ENCODE measurements around the gene MZF1.

Gene MZF1

DNA sequence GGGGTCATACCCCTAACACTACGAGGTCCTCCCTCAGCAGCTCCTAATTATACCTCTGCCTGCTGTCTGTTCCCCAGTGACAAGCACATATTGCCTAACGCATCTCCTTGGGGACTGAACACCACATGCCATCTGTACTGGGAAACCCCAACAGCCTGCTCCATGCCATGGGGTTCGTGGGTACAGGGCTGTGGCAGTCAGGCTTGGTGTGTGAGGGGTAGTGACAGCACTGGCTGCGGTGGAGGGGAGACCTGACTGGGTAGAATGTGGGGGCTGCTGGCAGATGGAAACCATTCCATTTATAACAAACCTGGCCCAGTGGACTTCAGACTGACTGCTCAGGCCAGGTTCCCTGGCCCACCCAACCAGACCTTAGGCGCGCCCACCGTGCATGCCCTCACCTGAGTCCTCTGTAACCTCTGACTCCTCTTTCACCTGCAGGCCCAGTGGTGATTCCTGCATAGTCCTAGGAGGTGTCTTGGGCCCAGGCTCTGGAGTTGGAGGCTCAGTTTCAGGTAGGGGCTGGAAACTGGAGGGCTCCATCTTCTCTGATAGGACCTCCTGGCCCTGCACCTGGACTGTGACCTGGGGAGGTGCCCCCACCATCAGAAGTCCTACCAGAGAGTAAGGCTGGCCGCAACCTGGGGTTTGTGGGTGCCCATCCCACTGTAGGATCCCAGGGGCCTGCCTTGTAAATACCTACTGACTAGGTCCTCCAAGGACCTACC, 3.0 kb downstream of the MZF1 start:
- no peak for DNase-seq

DNA sequence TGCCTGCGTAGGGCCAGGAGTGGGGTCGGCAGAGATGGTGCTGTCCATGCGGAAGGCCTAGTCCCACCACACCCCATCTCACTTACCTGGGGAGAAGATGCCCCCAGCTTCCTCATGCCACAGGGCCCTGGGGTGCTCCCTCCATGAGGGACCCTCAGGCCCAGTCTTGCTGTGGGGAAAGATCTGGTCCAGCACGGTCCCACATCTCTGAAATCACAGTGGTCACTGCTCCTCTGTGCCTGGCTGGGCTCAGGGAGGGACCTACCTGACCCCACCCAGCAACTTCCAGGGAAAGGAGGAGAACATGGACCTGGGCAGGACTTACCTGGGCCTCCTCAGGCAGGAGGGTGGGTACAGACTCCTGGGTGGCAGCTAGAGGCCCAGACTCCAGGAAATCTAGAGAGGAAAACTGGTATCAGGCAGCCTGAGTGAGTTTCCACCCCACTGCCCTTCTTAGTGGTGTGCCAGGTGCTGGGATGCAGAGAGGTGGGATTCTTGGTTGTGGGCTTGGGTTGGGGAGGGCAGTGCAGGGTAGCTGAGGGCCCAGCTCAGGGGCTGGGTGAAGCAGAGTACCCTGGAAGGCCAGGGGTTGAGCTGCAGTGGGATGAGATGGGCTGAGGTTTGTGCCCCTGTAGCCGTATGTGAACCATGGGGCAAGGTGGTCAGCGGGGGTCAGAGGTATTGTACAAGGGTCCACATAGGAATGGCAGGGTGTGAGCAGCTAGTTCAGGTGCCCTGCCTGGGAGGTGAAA, 3.8 kb downstream of the MZF1 start:
- DNase-seq: no peak

DNA sequence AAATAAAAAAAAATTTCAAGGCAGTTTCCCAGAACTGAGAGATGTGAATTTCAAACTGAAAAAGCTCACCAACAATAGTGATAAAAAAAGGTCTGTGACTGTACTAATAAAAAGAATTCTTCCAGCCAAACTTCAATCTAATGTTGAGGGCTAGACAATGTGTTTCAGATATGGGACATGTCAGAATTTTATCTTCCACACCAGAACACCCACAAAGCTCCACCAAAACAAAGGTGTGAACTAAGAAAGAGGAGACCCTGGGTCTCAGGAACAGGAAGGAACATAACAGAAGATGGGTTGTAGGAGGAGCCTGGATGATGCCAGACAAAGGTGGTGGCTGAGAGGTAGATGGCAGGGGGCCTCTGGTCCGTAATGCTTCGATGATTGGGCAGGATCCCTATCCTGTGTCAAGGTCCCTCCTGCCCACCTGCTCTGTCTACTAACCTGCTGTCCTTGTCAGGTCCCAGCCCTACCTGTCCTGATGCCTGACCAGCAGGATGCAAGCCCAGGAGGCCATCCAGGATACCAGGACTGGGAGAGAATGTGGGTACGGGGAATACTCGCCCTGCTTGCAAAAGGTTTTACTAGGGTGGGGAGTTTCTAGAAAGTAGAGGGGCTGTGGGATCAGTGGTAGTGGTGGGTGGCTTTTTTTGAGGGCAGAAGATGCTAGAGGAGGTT, 4.5 kb downstream of the MZF1 start:
- no peak for DNase-seq

DNA sequence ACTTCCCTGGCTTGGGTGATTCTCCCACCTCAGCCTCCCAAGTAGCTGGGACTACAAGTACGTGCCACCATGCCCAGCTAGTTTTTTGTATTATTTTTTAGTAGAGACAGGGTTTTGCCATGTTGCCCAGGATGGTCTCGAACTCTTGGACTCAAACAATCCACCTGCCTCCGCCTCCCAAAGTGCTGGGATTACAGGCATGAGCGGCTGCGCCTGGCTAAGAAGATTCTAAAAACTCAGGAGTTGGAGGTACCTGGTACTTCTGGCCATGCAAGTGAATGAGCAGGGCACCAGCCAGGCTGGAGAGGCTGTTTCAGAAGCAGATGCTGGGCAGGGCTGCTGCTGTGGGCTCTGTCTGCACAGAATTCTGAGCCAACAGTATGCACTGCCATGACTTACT, 6.1 kb downstream of the MZF1 start:
- DNase-seq: no peak

DNA sequence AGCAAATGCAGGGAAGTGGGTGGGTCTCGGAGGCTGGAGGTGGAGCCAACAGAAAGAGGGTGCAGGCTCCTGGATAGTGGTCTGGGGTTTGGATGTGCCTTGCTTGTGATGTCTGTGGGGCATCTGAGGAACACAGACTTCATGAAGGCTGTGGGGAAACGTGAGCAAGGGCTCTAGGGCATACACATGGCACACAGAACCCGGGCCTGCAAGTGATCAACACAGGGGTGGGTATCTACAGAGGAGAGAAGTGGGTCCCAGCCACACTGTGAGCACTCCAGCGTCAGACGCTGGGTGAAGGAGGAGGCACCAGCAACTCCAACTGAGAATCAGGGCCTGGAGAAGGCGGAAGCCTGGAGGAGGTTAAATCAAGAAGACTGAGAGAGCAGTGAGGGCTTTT, 9.3 kb downstream of the MZF1 start:
- DNase-seq: no peak

DNA sequence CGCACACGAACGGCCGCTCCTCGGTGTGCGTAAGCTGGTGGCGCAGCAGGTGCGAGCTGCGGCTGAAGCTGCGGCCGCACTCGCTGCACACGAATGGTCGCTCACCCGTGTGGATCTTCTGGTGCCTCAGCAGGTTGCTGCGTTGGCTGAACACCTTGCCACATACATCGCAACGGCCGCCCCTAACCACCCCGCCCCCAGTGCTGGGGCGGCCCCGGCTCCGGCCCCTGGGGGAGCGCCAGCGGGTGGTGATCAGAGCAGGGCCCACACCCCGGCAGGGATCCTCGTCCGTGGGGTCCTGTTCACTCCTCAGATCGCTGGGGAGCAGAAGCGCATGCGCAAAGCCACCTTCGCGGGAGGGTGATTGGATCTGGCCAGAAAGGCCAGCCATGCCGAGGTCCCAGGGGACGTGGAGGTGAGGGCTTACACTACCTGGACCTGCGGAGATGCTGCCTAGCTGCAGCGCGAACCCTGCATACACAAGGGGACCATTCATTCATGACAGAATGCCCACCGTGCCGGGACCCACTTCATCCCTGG, 10.0 kb downstream of the MZF1 start:
- DNase-seq: peak in 1 of 2 experiments; percentile 48

DNA sequence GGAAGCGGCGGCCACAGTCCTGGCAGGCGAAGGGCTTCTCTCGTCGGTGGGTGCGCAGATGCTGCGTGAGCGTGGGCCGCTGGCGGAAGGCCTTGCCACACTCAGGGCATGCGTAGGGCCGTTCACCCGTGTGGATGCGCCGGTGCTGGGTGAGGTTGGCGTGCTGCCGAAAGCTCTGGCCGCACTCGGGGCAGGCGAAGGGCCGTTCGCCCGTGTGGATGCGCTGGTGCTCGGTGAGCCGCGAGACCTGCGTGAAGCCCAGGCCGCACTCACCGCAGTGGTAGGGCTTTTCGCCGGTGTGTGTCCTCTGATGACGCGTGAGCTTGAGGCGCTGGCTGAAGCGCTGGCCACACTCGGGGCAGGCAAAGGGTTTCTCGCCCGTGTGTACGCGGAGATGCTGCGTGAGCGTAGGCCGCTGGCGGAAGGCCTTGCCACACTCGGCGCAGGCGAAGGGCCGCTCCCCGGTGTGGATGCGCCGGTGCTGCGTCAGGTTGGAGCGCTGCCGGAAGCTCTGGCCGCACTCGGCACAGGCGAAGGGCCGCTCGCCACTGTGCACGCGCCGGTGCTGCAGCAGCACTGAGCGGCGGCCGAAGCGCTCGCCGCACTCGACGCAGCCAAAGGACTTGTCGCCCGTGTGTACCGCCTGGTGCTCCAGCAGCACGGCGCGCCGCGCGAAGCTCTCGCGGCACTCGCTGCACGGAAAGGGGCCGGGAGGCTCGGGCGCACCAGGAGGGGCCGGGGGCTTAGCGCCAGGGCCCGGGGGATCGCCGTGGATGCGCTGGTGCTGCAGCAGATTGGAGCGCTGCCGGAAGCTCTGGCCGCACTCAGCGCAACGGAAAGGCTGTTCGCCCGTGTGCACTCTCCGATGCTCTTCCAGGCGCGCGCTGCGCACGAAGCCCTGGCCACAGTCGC, 10.8 kb downstream of the MZF1 start:
- DNase-seq: peak in 1 of 2 experiments; percentile 49

DNA sequence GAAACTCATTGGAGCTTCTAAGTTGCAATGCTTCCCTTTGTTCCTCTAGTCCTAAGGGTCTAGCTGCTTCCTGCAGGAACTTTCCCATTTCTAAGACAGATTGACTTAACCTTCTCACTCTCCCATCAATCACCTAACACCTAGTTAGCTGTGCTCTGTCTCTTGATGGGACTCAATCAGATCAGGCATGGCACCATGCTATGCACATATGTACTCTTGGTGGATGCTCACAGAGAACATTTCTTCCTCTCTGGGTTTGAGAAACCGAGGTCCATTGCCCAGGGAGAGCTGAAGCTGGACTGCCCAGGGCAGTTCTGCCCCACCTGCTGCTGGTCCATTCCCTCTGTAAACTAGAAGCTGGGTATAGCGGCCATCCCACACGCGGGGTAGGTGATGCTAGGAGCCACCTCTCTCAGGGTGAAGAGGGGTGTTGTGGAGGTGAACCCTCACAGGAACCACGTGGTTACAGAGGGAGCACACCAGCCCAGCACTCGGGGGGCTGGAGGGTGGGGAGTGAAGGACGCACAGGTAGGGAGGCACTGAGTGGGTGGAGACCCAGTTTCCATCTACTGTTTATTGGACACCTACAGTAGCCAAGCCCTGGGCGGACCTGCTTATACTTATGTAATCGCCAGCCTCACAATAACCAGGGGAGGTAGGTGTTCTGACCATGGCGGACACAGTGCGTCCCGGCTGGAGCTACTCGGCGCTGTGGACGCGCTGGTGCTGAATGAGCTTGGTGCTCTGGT, 11.6 kb downstream of the MZF1 start:
- DNase-seq: no peak

DNA sequence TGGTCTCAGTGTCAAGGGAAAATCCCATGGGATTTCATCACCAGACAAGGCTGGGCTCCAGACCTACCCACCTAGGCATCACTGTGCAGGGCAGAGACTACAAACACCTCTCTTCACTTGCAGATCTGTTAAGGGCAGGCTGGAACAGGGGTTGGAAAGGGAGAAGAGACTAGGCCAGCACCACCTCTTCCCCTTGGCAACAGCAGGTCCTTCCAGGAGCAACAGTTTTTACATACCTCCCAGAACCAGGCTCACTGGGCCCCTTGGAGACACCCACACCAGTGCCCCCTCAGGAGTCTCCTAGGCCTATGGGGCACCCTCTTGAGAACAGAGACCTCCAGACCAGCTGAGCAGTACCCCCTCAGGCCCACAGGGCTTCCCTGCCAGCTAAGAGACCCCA, 12.2 kb downstream of the MZF1 start:
- DNase-seq: no peak

DNA sequence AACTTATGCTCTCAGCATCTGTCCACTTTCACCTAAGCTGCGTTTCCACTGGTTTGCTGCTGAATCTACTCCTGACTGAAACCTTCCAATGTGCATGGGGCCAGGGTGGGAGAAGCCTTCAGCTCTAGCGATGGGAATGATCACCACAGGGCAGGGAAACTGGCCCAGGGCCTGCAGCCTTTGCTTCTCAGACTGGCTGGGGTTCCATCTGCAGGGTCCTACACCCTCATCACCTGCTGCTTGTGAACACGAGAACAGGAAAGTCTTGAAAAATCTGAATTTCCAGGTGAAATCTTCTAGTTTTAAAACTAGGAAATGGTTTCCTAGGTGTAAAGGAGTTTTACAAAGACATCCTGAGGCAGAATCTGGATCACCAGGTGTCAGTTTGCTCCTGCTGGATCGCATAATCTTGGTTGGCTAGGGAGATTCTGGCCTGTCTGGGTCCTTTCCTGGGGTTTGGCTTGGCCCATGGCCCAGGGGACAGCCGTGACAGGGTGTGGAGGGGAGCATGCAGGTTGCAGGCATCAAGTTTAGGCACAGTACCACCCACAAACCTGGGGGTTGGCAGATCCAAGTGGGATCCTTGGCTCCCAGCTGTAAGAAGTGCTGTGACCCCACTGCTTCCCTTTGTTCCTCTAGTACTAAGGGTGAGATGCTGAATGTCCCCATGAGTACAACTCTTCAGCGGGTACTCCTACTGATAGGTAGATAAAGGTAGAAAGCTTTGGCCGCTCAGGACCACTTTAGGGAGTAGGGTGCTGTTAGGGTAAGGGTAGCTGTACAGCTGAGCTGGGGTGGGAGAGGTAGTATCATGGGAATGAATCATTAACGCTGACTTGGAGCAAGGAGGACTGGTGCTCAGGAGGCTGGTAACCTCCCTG, 12.9 kb downstream of the MZF1 start:
- no peak for DNase-seq

DNA sequence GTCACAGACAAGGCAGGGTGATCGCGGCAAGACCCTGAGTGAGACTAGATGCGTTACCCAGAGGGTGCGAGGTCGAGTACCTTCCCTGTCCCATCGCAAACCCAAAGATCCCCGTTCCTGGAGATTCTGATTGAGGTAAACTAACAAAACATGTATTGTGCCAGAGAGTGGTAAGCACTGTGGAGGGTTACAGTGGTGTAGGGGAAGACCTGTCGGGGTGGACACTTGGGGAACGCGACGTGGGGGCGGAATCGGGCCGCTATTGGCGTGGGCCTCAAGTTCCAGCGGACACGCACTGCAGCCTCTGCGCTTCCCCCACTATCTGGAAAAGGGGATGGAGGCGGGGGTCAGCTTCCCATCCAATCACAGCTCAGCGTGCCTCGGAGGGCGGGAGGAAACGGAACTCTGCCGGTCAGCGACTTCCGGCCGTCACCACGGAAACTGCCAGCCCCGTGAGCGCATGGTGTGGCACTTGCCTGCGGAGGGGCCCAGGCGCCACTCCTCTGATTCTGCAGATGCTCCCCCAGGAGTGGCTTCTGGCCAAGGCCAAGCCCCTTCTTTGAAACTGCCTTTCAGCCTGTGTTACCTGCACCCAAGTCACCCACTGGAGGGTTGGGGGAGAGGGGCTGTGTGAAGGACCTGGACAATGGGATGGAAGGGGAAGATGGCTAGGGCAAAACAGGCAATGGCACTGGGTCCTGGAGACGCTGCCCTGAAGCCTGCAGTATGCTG, 13.7 kb downstream of the MZF1 start:
- DNase-seq: peak; percentile 48 to 70

DNA sequence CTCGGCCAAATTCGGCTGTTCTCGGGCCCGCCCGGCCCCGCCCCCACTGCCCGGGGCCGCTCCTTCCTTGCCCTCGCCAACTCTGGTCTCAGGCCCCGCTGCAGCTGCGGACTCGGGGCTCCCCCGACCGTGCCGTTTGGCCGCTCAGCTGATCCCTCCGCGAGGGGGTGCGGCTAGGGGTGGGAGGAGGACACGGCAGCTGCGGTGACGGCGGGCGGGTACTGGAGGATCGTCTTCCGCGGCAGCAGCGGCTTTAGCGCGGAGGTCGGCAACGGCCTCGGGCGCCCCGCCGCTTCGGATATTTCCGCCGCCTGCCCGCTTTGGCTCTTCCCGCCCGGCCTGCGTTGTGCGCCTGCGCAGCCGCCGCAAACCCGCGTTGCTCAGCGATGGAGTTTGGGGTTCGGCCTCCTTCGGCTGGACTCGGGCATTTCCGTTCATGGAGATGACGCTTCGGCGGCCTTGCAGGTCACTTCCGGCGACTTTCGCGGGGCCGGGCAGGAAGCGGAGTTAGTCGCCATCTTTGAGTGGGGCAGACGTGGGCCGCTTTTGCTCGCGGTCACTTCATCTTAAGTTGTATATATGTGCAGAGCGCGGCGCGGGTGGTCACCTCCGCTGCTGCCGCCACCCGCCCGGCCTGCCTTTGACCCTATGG, 14.4 kb downstream of the MZF1 start:
- DNase-seq: peak; percentile 98 to 100

DNA sequence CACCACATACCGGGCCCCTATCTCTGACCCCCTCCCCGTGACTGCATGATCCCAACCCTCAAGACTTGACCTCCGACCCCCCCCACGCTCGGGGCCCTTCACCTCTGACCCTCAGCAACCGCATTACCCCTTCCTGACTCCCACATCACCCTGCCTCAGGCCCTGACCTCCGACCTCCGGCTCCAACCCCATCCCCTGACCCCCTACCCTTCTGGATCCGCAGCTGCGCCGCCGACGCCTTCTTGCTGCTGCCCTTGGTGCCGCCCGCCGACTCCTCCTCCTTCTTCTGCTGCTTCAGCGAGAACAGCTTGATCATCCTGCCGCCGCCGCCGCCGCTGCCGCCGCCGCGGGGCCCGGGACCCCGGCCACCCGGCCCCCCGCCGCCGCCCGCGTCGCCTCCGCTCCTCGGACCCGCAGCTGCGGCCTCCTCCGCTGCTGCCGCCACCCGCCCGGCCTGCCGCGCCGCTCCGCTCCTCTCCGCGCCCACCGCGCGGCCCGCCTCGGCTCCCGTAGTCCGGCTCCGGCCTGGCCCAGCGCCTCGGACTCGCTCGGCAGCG, 15.0 kb downstream of the MZF1 start, which contains the start of gene UBE2M:
UBE2M (minus strand) TSS at position 546 of the 557 bp plus-strand sequence; CDS start at position 316, 230 bp downstream.
- peak; percentile 56 to 61 for DNase-seq

DNA sequence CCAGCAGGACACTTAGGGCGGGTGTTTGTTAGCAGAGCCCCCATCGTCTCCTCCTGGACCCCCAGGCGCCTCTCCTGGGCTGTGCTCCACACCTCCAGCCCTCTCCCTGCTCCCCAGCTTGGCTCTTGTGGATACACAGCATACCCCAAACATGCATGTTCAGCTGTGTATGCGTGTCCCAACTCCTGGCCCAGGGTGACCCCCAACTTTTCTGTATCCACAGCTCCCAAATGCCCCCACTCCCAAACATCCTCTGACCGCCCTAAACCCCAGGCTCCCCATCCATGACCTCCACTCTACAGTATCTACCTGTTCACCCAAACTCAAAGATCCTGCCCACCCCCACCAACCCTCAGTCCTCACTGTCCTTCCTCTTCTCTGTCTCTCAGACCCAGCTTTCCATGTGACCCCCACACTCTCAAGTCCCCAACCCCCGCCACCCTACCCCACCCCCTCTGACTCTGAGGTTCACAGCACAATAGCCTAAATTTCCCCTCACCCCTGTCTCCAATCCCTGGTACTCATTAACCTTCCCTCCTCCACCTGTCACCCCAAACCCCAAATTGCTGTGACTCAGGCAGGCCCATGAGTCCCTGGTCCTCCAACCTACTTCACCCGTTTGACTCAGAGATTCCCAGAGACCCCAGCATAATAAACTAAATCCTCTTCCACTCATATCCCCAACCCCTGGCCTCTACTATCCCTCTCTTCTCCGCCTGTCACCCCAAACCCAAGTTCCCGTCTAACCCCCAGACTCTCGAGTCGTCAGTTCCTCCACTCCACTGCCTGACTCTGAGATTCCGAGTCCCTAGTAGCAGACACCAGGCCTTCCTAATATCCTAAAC, 15.7 kb downstream of the MZF1 start:
- no peak for DNase-seq

DNA sequence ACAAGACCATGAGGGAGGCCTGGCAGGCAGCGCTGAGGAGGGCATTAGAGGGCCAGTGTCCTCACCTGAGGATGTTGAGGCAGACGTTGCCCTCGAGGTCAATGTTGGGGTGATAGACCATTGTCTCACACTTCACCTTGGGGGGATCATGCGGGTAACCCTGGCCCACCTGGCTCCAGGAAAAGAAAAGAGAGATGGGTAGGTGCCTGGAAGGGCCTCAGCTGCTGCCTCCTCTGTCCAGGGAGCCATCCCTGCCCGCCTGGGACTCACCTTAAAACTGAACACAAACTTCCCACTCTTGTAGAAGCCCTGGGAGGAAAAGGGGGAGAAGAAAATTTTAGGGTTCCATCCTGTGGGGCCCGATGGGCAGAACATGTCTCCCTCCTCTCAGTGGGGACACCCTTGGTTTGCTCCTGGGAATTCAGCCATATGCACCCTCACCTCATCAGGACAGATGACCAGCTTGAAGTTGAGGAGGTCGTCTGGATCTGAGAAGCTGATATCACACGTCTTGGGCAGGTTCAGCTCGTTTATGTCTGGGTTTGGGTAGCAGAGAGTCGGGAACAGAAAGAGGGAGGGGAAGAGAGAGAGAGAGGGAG, 16.4 kb downstream of the MZF1 start:
- DNase-seq: no peak

DNA sequence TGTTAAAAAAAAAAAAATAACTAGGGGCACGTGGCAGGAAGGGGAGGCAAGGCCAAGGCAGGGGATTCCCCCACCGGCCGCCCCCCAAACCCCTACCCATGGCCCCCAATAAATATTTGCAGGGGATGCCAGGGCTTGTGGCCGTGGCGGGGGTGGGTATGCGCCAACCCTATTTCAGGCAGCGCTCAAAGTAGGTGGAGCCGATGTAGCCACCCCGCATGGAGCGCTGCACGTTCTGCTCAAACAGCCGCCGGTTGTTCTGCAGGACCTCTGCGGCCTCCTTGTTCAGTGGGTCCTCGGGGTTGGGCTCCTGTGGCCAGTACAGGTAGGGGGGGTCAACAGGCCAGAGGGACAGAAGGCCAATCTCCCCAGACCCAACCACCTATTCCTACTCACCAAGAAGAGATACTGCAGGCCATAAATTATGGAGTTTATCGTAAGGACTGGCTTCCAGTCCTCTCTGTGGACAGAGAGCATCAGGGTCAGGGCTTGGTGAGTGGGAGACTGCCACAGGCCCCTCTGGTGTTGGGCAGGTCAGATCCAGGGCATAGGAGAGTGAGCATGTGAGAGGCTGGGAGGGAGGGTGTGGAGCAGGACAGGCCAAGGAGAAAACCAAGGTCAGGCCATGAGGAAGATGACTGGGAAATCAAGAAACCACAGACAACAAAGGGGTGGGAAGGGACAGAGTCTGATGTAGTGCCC, 17.1 kb downstream of the MZF1 start:
- DNase-seq: no peak

DNA sequence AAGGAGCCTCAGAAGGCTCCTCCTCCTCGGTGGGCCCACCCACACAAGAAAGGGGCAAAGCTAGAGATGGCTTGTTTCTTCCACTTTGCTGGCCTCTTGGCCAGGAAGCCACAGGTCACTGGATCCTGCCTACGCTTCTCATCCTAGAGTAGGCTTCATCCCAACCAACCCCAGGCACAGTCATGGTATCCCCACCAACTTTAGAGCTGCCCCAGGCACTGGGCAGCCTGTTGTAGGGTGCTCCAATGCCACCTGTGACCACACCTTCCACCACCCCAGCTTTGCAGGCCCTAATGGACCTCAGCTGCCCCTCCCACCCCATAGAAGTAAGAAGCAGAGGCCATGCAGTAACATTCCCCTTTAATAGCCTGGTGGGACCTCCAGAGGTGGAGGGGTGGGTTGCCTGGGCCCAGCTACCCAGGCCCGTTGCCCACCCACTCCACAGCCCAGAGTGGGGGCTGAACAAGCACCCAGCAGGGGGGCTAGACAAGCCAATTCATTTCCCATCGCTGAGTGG, 17.7 kb downstream of the MZF1 start:
- no peak for DNase-seq

Measured in stimulated activated CD4-positive, alpha-beta T cell treated with anti-CD3 and anti-CD28 coated beads, Interleukin-4, amount 100 ng/mL, for 4 hours (primary cell).